Pancreas (tissue), 10 donors: Measurements from ENCODE around the gene CSMD2. TPM values are rescaled to one million over a fixed set of nuclear protein-coding genes. Genes with fewer than 3 reads are reported as not detected.

Experiments
- ATAC-seq, 4 donors: fragments of 200-7000 bp; cut with Tn5 transposase; one replicate each; pipeline versions ENCODE4 v1.8.0 to v1.9.1; 2020; ENCODE audit warnings: mild to moderate bottlenecking in 4 of 4, moderate library complexity in 4 of 4
- DNase-seq, 6 donors: peaks; one replicate each; pipeline ENCODE4 v3.0.0-alpha.2; 2020
- FAIRE-seq: peaks from 2 replicates; lab custom pipeline; 2012; peaks lifted over from hg19 to GRCh38; lab: Jason Lieb, UNC
- H3K27ac ChIP-seq, 4 donors: fragments of 200-600 bp; sonication (generic); 1 replicate in 3 of 4; 2 replicates in 1 of 4; pipeline versions ENCODE4 v1.5.0 to v1.8.0; 2020
- H3K27me3 ChIP-seq, 4 donors: fragments of 200-600 bp; one replicate each; pipeline ENCODE4 v1.8.0; 2021
- H3K36me3 ChIP-seq, 3 donors: fragments of 200-600 bp; sonication (generic) in 1 of 3; one replicate each; pipeline versions ENCODE4 v1.5.0 to v1.8.0; 2020 to 2021
- H3K4me1 ChIP-seq, 3 donors: fragments of 200-600 bp; one replicate each; pipeline ENCODE4 v1.8.0; 2021
- H3K4me3 ChIP-seq, 4 donors: fragments of 200-600 bp; sonication (generic) in 2 of 4; one replicate each; pipeline versions ENCODE4 v1.5.0 to v1.8.0; 2020 to 2021
- H3K9me3 ChIP-seq, 4 donors: fragments of 200-600 bp; one replicate each; pipeline ENCODE4 v1.8.0; 2021
- WGBS, 2 donors: extraction: QIAGEN DNeasy Blood & Tissue Kit; methylation state at CpG; one replicate each; pipeline ENCODE4 v1.1.7; 2013; 5-methylcytosine and 5-hydroxymethylcytosine counted together
- intact Hi-C, 3 donors: fragments of 100-400 bp; cut with DNase I; formaldehyde crosslinking; loops; one replicate each; pipeline versions ENCODE4 v1.11.1 to v1.14.2; 2022
- polyA plus RNA-seq, 2 donors: library from polyadenylated mRNA; stranded (reverse); fragments of 200-250 nt; gene quantifications; one replicate each; pipeline ENCODE4 v1.2.3, GENCODE V29; 2013
- total RNA-seq, 6 donors: library from RNA; stranded (reverse); fragmentation: NEBNext Ultra II Directional in 4 of 6; extraction: Animal tissue kit (Norgen Biotek cat#: 25700) in 4 of 6; gene quantifications; one replicate each; pipeline versions ENCODE4 v1.2.1 to v1.2.4, GENCODE V29; 2021 to 2023
- TF ChIP-seq, protein P1 (sequence below), 4 donors: fragments of 200-600 bp; sonication (generic) in 3 of 4; IDR thresholded peaks; one replicate each; pipeline versions ENCODE4 v1.5.0 to v1.8.0; 2021; ENCODE audit warnings: antibody characterized with exemption in 4 of 4
- donor health status: healthy with polysubstance abuse.
- donor health status: DM: no; HTN: no; CAD: no; lungs with moderate emphysema.
- donor health status: DM: no; HTN: no; CAD: no.
- donor health status: control.
- donor health status: control.
- donor health status: Bipolar disorder and iron deficiency.
- donor health status: DM: yes; HTN: yes; CAD: no.
- donor health status: DM: no; HTN: no; CAD: no.
- donor health status: DM: no; HTN: no; CAD: no.
- donor health status: DM: yes; HTN: yes; CAD: no.

Gene CSMD2
- total and polyA plus RNA-seq, 8 donors, result 0.04 to 2.0 (median 0.36) TPM

DNA sequence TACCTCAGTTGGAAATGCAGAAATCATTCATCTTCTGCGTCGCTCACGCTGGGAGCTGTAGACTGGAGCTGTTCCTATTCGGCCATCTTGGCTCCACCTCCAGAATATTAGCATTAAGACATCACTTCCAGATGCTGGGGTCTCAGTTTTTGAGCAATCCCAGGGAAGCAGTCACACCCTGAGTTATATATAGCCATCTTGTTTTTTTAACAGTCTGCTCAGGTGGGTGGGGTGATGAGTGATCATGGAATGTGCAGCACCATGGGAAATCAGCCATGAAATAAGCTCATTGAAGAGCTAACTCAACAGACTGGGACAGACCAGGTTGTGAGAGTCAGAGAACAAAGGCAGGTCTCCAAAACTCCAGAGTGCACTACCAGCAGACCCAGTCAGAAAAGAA lies 328.1 kb downstream of the CSMD2 start:
- FAIRE-seq (no peak), DNase-seq (no peak), ATAC-seq (no peak)
- TF ChIP-seq, protein P1, sequence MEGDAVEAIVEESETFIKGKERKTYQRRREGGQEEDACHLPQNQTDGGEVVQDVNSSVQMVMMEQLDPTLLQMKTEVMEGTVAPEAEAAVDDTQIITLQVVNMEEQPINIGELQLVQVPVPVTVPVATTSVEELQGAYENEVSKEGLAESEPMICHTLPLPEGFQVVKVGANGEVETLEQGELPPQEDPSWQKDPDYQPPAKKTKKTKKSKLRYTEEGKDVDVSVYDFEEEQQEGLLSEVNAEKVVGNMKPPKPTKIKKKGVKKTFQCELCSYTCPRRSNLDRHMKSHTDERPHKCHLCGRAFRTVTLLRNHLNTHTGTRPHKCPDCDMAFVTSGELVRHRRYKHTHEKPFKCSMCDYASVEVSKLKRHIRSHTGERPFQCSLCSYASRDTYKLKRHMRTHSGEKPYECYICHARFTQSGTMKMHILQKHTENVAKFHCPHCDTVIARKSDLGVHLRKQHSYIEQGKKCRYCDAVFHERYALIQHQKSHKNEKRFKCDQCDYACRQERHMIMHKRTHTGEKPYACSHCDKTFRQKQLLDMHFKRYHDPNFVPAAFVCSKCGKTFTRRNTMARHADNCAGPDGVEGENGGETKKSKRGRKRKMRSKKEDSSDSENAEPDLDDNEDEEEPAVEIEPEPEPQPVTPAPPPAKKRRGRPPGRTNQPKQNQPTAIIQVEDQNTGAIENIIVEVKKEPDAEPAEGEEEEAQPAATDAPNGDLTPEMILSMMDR (IDR thresholded peaks at IDR 0.05), result no peak
- intact Hi-C loops, result no loop called here
- Histone ChIP-seq H3K9me3 (no peaks in the 10 kb centered on the region), H3K36me3 (no peaks in the 10 kb centered on the region), H3K4me3 (no peak overlapping the region), H3K4me1 (no peaks in the 10 kb centered on the region), H3K27ac (no peak overlapping the region), H3K27me3 (no peaks in the 10 kb centered on the region)
- WGBS, 2 donors, result 77 to 87% methylated on average over 4 of the region's 4 CpGs

DNA sequence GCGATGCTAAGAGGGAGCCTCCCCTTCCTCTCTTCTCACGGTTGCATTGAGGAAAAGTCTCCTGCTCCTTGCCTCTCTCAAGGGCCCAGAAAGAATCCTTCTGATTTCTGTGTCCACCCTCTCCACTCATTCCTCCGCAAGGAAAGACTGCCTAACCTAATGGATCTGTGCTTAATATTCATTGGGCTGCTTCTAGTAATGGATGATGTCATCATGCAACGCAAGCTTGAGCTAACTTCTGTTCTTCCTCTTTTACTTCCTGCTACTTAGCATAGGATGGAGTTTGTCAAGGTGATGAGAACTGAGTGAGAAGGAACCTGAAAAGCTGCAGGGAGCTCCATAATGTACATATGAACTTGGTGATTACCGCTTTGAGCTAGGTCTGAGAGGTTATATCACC lies 336.4 kb downstream of the CSMD2 start:
- ATAC-seq (no peak), FAIRE-seq (no peak), DNase-seq (no peak)
- Histone ChIP-seq H3K9me3 (no peaks in the 10 kb centered on the region), H3K36me3 (no peaks in the 10 kb centered on the region), H3K27me3 (no peaks in the 10 kb centered on the region), H3K4me1 (no peaks in the 10 kb centered on the region), H3K4me3 (no peak overlapping the region), H3K27ac (no peak overlapping the region)
- intact Hi-C loops, result no loop called here
- 76 to 84% methylated on average over 5 of the region's 5 CpGs for WGBS, 2 donors
- TF ChIP-seq, protein P1 (IDR thresholded peaks at IDR 0.05), result no peak

DNA sequence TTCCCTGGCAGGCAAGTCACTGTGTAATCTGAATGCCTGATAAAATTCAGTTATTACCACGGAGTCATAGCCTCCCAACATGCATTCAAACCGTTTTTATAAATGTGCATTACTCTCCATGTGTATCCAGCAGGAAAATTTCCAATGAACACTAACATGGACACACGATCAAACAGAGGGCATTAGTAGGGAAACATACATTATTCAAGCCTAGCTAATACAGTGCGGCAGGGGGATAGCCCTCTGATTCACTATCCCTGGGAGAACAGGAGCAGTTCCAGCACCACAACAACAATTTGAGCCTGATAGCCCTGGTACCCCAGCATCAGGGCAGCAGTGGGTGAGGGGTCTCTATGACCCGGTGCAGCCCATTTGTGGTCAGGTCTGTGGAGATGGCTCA lies 337.0 kb downstream of the CSMD2 start:
- intact Hi-C loops, result no loop called here
- FAIRE-seq, result no peak
- no peak for DNase-seq
- Histone ChIP-seq H3K36me3 (no peaks in the 10 kb centered on the region), H3K27ac (no peak overlapping the region), H3K9me3 (no peaks in the 10 kb centered on the region), H3K4me1 (no peaks in the 10 kb centered on the region), H3K27me3 (no peaks in the 10 kb centered on the region), H3K4me3 (no peak overlapping the region)
- 28 to 43% methylated on average over 5 of the region's 5 CpGs for WGBS, 2 donors
- ATAC-seq, result no peak
- TF ChIP-seq, protein P1 (IDR thresholded peaks at IDR 0.05), result no peak

DNA sequence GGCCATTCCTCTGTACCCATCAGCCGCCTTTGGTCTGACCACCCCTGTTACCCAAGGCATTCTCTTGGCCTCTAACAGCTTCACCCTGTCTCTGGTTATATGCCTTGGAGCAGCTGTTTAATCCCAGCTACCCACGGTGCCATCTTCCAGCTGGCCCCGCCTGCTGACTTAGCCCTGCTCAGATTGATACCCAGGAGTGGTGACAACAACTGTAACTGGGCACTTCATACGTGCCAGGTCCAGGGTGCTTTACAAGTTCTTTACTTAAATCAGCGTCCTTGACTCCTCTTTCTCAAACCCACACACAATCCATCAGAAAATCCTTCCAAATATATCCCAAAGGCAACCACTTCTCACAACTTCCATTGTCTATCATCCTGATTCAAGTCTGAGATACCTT lies 338.3 kb downstream of the CSMD2 start:
- ATAC-seq, result no peak
- TF ChIP-seq, protein P1 (IDR thresholded peaks at IDR 0.05), result no peak
- Histone ChIP-seq H3K36me3 (no peaks in the 10 kb centered on the region), H3K9me3 (no peaks in the 10 kb centered on the region), H3K27ac (no peak overlapping the region), H3K27me3 (no peaks in the 10 kb centered on the region), H3K4me1 (no peaks in the 10 kb centered on the region), H3K4me3 (no peak overlapping the region)
- intact Hi-C loops, result no loop called here
- 78 to 85% methylated on average over 5 of the region's 5 CpGs for WGBS, 2 donors
- no peak for DNase-seq
- no peak for FAIRE-seq

DNA sequence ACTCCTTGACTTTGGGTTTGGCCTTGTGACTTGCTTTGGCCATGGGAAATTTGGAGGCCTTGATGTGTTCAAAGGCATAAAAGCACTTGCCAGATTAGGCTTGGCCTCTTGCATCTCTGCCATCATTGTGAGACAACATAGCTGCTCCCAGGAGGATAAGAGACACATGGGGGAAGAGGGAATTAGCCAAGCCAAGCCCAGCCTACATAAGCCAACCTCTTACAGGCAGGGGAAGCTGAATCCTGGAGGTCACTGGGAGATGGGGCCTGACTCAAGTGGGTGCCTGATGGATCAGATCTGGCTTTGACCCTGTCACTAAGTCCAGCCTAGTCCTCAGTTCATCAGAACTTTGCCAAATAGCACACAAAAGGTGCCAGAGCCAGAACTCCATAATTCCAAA lies 338.7 kb downstream of the CSMD2 start:
- Histone ChIP-seq H3K9me3 (no peaks in the 10 kb centered on the region), H3K36me3 (no peaks in the 10 kb centered on the region), H3K27me3 (no peaks in the 10 kb centered on the region), H3K4me1 (no peaks in the 10 kb centered on the region), H3K4me3 (no peak overlapping the region), H3K27ac (no peak overlapping the region)
- FAIRE-seq (no peak), ATAC-seq (no peak), DNase-seq (no peak)
- intact Hi-C loops, result no loop called here
- TF ChIP-seq, protein P1 (IDR thresholded peaks at IDR 0.05), result no peak
